Upper lobe of left lung (tissue), 4 donors: ENCODE results near the gene LAMA5.
A peak's percentile ranks its signal among the peaks of the same experiment; 100 is the strongest.

ENCODE experiments used
- CTCF ChIP-seq, 6 experiments: fragments of 450-650 bp in 4 of 6; fragments of 200-600 bp in 2 of 6; sonication (generic) in 2 of 6; IDR thresholded peaks; one replicate each; pipeline ENCODE4 v1.5.1; 2016 to 2019; ENCODE audit warnings: antibody characterized with exemption in 6 of 6
- EP300 ChIP-seq, 4 donors: sonication (generic); formaldehyde crosslinking; IDR thresholded peaks; one replicate each; pipeline ENCODE4 v1.5.1; 2017; ENCODE audit warnings: antibody characterized with exemption in 4 of 4, control low read depth in 2 of 4
- POLR2A ChIP-seq, 4 donors: fragments of 450-650 bp; IDR thresholded peaks; one replicate each; pipeline ENCODE4 v1.5.1; 2016 to 2017; ENCODE audit warnings: antibody characterized with exemption in 4 of 4, mild to moderate bottlenecking in 2 of 4
- POLR2AphosphoS5 ChIP-seq, 2 donors: sonication (generic); formaldehyde crosslinking; IDR thresholded peaks; one replicate each; pipeline ENCODE4 v1.5.1; 2017; ENCODE audit warnings: antibody characterized with exemption in 2 of 2

GRCh38 chr20:62357187-62357667 lies 9.9 kb downstream of the LAMA5 start:
- TF ChIP-seq CTCF (IDR thresholded peaks at IDR 0.05), result no peak
- TF ChIP-seq POLR2A (IDR thresholded peaks at IDR 0.05), result peak in 1 of 4 donors; percentile 11
- peak; percentile 76 to 83 for TF ChIP-seq POLR2AphosphoS5 (IDR thresholded peaks at IDR 0.05)
- peak in 2 of 4 donors; percentile 79 to 82 for TF ChIP-seq EP300 (IDR thresholded peaks at IDR 0.05)
